ENCODE data around the gene SRCAP.

DNA sequence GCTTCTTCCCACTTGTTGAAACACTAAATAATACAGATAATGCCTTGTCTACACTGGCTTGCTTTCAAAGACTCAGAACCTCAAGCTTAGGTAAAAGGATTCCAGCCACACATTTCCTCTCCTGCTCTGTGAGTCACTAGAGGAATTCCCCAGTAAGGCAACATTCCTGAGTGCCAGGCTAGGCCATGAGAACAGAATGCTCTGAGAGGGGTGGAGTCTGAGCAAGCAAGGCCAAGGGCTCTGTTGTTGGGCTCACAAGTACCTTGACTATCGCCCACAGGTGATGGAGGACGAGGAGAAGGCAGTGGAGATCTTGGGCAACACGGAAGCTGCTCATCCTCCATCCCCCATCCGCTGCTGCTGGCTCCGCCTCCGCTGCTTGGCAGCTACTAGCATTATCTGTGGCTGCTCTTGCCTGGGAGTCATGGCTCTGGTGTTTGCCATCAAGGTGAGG is 42.5 kb downstream of the SRCAP start:
- TF ChIP-seq EZH2 (IDR thresholded peaks at IDR 0.05; ENCODE audit: insufficient read depth, poor library complexity, severe bottlenecking) (no peak), EZH2phosphoT487 (IDR thresholded peaks at IDR 0.05; ENCODE audit: insufficient read depth, low read depth) (no peak)
